ENCODE results near the gene FKBP1B. TPM values are rescaled to one million over a fixed set of nuclear protein-coding genes. Genes with fewer than 3 reads are reported as not detected.

FKBP1B gene
- total RNA-seq, 6 donors from 2014 or later, result 7.3 to 27.3 (median 15.0) TPM

DNA sequence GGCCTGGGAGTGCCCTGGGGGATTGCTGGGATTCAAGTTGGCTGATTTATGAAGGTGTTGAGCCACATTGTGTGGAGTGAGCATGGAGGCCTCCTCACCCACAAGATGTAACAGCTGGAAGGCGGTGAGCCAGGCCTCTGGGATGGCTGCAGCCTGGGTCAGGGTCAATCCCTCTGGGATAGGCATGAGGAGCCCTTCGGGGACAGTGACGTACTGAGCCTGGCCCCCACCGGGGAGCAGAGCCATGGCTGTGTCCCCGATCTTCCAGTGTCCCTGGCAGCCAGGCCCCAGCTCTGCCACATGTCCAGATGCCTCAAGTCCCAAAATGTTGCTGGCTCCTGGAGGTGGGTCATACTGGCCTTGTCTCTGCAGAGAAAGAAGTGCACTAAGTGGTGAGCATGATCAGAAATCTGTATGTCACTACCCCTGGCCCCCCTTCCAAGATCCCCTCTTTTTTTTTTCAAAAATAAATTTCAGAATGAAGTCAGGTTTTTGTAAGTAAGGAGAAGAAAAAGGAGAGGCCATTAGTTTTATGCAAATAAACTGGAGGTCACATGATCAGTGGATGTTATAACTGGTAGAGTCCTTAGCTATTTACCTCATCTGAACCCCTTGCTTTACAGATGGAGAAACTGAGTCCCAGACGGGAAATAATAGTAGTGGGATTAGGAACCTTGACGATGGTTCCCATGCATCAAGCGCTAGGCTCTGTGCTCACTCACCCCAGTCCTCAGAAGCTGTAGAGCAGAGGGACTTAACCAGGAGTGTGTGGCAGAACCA lies 33.4 kb downstream of the FKBP1B start:
- no peak for ATAC-seq (ENCODE audit: low FRiP score in 2 of 2)
- H3K36me3 ChIP-seq, result peaks cover 0 to 37% (median 15%) of the 10 kb centered on the region in 4 donors
- WGBS, 2 donors, result 81 to 82% methylated on average over 6 to 7 of the region's 8 CpGs
- no peaks in the 10 kb centered on the region for H3K9me3 ChIP-seq
- peaks cover 22 to 36% (median 30%) of the 10 kb centered on the region in 4 donors for H3K4me1 ChIP-seq
- no peak for DNase-seq
- H3K27ac ChIP-seq, result peak overlapping the region; percentile 85 to 97 (median 90)
- no peak for TF ChIP-seq POLR2AphosphoS5 (IDR thresholded peaks at IDR 0.05)
- TF ChIP-seq EP300 (IDR thresholded peaks at IDR 0.05), result no peak
- TF ChIP-seq, protein P1, sequence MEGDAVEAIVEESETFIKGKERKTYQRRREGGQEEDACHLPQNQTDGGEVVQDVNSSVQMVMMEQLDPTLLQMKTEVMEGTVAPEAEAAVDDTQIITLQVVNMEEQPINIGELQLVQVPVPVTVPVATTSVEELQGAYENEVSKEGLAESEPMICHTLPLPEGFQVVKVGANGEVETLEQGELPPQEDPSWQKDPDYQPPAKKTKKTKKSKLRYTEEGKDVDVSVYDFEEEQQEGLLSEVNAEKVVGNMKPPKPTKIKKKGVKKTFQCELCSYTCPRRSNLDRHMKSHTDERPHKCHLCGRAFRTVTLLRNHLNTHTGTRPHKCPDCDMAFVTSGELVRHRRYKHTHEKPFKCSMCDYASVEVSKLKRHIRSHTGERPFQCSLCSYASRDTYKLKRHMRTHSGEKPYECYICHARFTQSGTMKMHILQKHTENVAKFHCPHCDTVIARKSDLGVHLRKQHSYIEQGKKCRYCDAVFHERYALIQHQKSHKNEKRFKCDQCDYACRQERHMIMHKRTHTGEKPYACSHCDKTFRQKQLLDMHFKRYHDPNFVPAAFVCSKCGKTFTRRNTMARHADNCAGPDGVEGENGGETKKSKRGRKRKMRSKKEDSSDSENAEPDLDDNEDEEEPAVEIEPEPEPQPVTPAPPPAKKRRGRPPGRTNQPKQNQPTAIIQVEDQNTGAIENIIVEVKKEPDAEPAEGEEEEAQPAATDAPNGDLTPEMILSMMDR (IDR thresholded peaks at IDR 0.05), result no peak
- TF ChIP-seq POLR2A (IDR thresholded peaks at IDR 0.05), result no peak
- H3K27me3 ChIP-seq, result no peaks in the 10 kb centered on the region
- H3K4me3 ChIP-seq, result peak overlapping the region in 3 of 4 donors; percentile 57 to 64 (median 60)

DNA sequence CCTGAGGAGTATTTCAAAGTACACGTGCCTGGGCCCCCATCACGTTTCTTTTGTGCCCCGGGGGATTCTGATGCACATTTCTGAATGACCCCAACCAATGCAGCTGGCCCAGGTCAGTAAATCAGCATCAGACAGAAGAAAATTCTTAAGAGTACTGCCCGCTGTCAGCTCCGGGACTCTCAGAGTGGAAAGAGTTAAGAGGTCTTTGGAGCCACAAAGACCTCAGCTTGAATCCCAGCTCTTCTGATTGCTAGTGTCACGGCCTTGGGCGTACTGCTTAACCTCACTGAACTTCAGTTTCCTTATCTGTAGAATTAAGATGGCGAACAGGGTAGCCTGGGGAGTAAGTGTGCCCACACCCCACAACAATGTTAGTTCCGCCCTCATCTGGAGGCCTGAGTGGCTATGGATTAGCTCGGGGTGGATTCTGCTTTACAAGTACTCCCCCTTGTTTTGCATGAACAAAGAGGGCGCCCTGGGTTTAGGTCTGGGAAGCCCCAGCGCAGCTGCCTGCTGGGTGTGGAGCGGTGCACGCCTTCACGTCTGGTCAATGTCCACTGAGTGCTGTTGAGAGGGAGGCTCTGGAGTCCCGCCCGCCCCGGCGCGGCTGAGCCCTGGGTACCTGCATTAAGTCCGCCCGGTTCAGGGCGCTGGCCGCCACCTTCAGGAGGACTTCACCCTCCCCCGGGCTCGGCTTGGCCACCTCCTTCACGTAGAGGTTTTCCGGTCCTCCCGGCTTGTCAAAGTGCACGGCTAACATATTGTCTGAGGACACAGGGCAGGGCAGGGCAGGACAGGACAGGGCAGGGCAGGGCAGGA lies 34.2 kb downstream of the FKBP1B start:
- peaks cover 22 to 34% (median 28%) of the 10 kb centered on the region in 4 donors for H3K4me1 ChIP-seq
- no peaks in the 10 kb centered on the region for H3K9me3 ChIP-seq
- peak overlapping the region; percentile 85 to 97 (median 90) for H3K27ac ChIP-seq
- peak overlapping the region in 3 of 4 donors; percentile 57 to 64 (median 60) for H3K4me3 ChIP-seq
- no peaks in the 10 kb centered on the region for H3K27me3 ChIP-seq
- TF ChIP-seq EP300 (IDR thresholded peaks at IDR 0.05) (peak in 1 of 4 donors; percentile 9), POLR2AphosphoS5 (IDR thresholded peaks at IDR 0.05) (peak in 1 of 2 donors; percentile 1), POLR2A (IDR thresholded peaks at IDR 0.05) (peak in 3 of 4 donors; percentile 43 to 65 (median 54))
- TF ChIP-seq, protein P1 (IDR thresholded peaks at IDR 0.05), result no peak
- peaks cover 0 to 45% (median 16%) of the 10 kb centered on the region in 4 donors for H3K36me3 ChIP-seq
- DNase-seq (peak; percentile 95 to 96), ATAC-seq (ENCODE audit: low FRiP score in 2 of 2) (peak; percentile 79 to 80)
- 10 to 21% methylated on average over 7 to 22 of the region's 30 CpGs for WGBS, 2 donors

DNA sequence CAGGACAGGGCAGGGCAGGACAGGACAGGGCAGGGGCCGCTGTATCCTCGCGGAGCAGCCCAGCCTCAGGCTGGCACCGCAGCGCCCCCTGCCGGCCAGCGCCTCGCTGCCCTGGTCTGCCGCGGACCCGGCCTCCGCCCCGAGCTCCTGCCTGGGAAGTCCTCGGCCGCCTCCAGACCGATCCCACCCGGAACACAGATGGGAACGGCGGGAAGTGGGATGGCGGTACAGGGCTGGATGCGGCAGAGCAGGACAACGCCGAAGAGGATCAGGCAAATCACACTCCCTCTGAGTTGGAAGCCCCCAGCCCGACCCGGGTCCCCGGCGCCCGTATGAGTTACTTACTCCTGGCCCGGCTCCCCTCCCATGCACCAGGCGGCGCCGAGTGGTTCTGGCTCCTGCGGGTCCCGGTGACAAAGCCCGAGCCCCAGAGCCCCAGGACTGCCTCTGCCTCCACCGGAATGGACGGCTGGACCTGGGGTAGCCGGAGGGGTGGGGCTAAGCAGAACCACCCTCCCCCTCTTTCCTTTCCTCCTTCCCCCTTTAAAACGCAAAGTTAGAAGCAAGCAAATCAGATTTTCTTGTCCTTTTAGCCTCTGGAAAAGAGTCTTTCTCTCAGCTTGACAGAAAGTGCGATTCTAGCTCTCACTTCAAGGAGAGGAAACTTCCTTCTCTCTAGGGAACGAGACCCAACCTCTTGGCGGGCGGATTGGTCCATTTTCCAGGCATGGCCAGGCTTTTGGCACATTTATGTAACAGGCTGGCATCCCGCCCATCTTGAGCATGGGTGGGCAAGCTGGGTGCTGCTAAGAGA lies 35.1 kb downstream of the FKBP1B start, which contains the start of gene TP53I3:
TP53I3 (minus strand) TSS at position 449 of the 814 bp plus-strand sequence. CDS start 508 bp downstream, outside the sequence.
- H3K9me3 ChIP-seq, result no peaks in the 10 kb centered on the region
- whole genome bisulfite sequencing, 2 donors, result 0 to 3% methylated on average over 10 to 29 of the region's 44 CpGs
- H3K27me3 ChIP-seq, result no peaks in the 10 kb centered on the region
- DNase-seq (peak; percentile 93 to 99), ATAC-seq (ENCODE audit: low FRiP score in 2 of 2) (peak; percentile 98)
- H3K4me3 ChIP-seq, result peak within 1 kb of the TSS; percentile 6 to 64 (median 58)
- H3K36me3 ChIP-seq, result peaks cover 0 to 41% (median 14%) of the 10 kb centered on the region in 4 donors
- peaks cover 22 to 34% (median 28%) of the 10 kb centered on the region in 4 donors for H3K4me1 ChIP-seq
- H3K27ac ChIP-seq, result peak within 1 kb of the TSS; percentile 85 to 97 (median 90)
- TF ChIP-seq EP300 (IDR thresholded peaks at IDR 0.05) (no peak), POLR2AphosphoS5 (IDR thresholded peaks at IDR 0.05) (peak in 1 of 2 donors; percentile 77), POLR2A (IDR thresholded peaks at IDR 0.05) (peak in 3 of 4 donors; percentile 53 to 71 (median 61))
- TF ChIP-seq, protein P1 (IDR thresholded peaks at IDR 0.05), result peak; percentile 94 to 100 (median 99)

DNA sequence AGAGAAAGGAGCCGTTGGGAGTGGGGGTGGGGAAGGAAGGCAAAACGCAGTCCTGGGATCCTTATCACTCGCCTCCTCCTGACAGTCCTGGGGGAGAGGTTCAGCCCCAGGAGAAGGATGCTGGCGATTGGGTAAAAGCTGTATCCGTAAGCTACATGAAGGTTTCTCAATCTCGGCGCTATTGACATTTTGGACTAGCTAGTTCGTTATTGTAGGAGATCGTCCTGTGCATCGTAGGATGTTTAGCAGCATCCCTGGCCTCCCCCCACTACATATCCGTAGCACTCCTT lies 35.6 kb downstream of the FKBP1B start:
- 21 to 25% methylated on average over 11 of the region's 11 CpGs for WGBS, 2 donors
- Histone ChIP-seq H3K36me3 (peaks cover 0 to 42% (median 13%) of the 10 kb centered on the region in 4 donors), H3K27ac (peak overlapping the region; percentile 85 to 97 (median 90)), H3K9me3 (no peaks in the 10 kb centered on the region), H3K27me3 (no peaks in the 10 kb centered on the region), H3K4me3 (peak overlapping the region; percentile 6 to 64 (median 58)), H3K4me1 (peaks cover 22 to 34% (median 28%) of the 10 kb centered on the region in 4 donors)
- no peak for TF ChIP-seq POLR2A (IDR thresholded peaks at IDR 0.05)
- TF ChIP-seq, protein P1 (IDR thresholded peaks at IDR 0.05), result no peak
- TF ChIP-seq POLR2AphosphoS5 (IDR thresholded peaks at IDR 0.05), result no peak
- TF ChIP-seq EP300 (IDR thresholded peaks at IDR 0.05), result no peak
- ATAC-seq (ENCODE audit: low FRiP score in 2 of 2), result no peak
- DNase-seq, result no peak

All from upper lobe of left lung (tissue), 6 donors.